D721Med (cell line): ENCODE measurements around the gene GALNT18.

Experiments
- DNase-seq: peaks from one replicate; pipeline ENCODE4 v3.0.0; 2011; ENCODE audit warnings: low spot score; ENCODE audit not compliant: insufficient read length
- FAIRE-seq: peaks from 2 replicates; lab custom pipeline; 2011; peaks lifted over from hg19 to GRCh38; lab: Jason Lieb, UNC
- CTCF ChIP-seq: IDR thresholded peaks from 2 replicates; pipeline ENCODE4 v1.5.1; 2012; ENCODE audit warnings: mild to moderate bottlenecking, control low read depth; ENCODE audit not compliant: insufficient read depth; ENCODE audit errors: missing control alignments

Gene GALNT18

GRCh38 chr11:11391796-11392463 lies 229.9 kb downstream of the GALNT18 start:
- FAIRE-seq, result no peak
- DNase-seq, result no peak
- TF ChIP-seq CTCF, result no peak

DNA sequence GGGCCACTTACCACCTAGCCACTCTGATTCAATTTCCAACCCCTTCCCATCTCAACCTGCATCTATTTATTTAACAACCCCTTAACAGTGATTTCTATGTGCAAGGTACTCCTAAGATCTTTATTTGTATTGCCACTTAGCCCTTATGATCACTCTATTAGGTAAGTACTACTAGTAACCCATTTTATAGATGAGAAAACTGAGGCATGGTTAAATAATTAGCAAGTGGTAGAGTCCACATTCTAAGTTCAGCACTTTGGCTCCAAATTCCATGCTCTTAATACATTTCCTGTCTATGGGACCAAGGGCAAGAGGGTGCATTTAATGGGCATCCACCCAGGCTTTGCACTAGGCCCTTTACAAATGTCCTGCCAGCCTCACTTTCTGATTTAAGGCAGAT lies 230.6 kb downstream of the GALNT18 start:
- TF ChIP-seq CTCF, result no peak
- FAIRE-seq (no peak), DNase-seq (no peak)

DNA sequence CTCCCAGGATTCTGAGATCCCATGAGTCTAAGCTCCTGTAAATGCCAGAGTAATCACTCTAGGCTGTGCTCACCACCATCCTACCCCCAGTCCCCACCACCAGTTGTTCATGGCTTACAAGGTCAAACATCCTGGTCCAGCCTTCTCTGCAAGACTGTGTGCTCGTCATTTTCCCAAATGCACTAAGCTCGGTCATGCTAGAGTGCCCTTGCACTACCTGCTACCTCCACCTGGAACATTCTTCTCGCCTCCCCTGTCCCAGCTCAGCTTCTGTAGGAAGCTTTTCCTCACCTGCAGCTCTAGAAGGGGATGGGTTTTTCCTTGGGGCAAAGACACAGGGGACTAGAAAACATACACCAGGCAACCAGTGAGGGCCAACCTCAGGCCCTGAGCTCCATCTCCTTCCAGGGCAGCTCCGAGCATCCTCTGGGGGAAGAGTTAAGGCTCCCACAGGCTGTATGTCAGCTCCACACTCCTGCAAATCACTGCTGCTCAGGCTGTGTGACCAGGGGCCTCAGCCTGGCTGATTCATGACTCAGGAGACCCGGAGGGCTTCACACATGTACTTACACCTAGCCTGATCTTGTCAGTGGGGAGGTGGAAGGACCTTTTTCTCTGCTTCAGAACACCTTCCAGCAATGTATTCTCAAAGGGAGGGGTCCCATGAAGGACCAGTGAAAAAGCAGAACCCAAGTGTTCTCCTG lies 231.6 kb downstream of the GALNT18 start:
- DNase-seq, result no peak
- FAIRE-seq, result no peak
- TF ChIP-seq CTCF, result no peak

DNA sequence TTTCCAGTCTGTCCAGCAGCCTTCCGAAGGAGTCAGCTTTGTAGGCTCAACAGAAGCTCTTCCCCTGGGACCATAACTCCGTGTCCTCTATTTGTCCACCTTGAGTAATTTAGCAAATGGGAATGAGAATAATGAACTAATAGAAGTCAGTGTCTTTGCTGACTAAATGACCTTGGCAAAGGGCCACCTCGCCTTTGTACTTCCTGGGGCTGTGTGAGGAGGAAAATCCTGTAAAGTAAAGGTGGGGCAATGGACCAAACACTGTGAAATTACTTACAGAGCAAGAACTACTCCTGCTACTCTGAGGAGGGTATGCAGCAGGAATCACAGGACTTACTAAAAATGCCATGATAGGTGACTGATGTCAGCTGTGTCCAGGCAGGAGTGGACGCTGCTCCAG lies 232.6 kb downstream of the GALNT18 start:
- FAIRE-seq (no peak), DNase-seq (no peak)
- TF ChIP-seq CTCF, result no peak

GRCh38 chr11:11387622-11388305 lies 234.0 kb downstream of the GALNT18 start:
- FAIRE-seq (no peak), DNase-seq (no peak)

GRCh38 chr11:11387207-11387606 lies 234.6 kb downstream of the GALNT18 start:
- TF ChIP-seq CTCF, result no peak
- no peak for FAIRE-seq
- no peak for DNase-seq

More at GRCh38 chr11:11387622-11388305, 234.0 kb downstream of the GALNT18 start:
- TF ChIP-seq CTCF, result no peak
